Pancreas (tissue), 10 donors: ENCODE data around the gene SHISA7. TPM values are rescaled to one million over a fixed set of nuclear protein-coding genes. Genes with fewer than 3 reads are reported as not detected.

ENCODE experiments used
- ATAC-seq, 4 donors: fragments of 200-7000 bp; cut with Tn5 transposase; one replicate each; pipeline versions ENCODE4 v1.8.0 to v1.9.1; 2020; ENCODE audit warnings: mild to moderate bottlenecking in 4 of 4, moderate library complexity in 4 of 4
- DNase-seq, 6 donors: peaks; one replicate each; pipeline ENCODE4 v3.0.0-alpha.2; 2020
- FAIRE-seq: peaks from 2 replicates; lab custom pipeline; 2012; peaks lifted over from hg19 to GRCh38; lab: Jason Lieb, UNC
- H3K27ac ChIP-seq, 4 donors: fragments of 200-600 bp; sonication (generic); 1 replicate in 3 of 4; 2 replicates in 1 of 4; pipeline versions ENCODE4 v1.5.0 to v1.8.0; 2020
- H3K27me3 ChIP-seq, 4 donors: fragments of 200-600 bp; one replicate each; pipeline ENCODE4 v1.8.0; 2021
- H3K36me3 ChIP-seq, 3 donors: fragments of 200-600 bp; sonication (generic) in 1 of 3; one replicate each; pipeline versions ENCODE4 v1.5.0 to v1.8.0; 2020 to 2021
- H3K4me1 ChIP-seq, 3 donors: fragments of 200-600 bp; one replicate each; pipeline ENCODE4 v1.8.0; 2021
- H3K4me3 ChIP-seq, 4 donors: fragments of 200-600 bp; sonication (generic) in 2 of 4; one replicate each; pipeline versions ENCODE4 v1.5.0 to v1.8.0; 2020 to 2021
- H3K9me3 ChIP-seq, 4 donors: fragments of 200-600 bp; one replicate each; pipeline ENCODE4 v1.8.0; 2021
- WGBS, 2 donors: extraction: QIAGEN DNeasy Blood & Tissue Kit; methylation state at CpG; one replicate each; pipeline ENCODE4 v1.1.7; 2013; 5-methylcytosine and 5-hydroxymethylcytosine counted together
- intact Hi-C, 3 donors: fragments of 100-400 bp; cut with DNase I; formaldehyde crosslinking; loops; one replicate each; pipeline versions ENCODE4 v1.11.1 to v1.14.2; 2022
- polyA plus RNA-seq, 2 donors: library from polyadenylated mRNA; stranded (reverse); fragments of 200-250 nt; gene quantifications; one replicate each; pipeline ENCODE4 v1.2.3, GENCODE V29; 2013
- total RNA-seq, 6 donors: library from RNA; stranded (reverse); fragmentation: NEBNext Ultra II Directional in 4 of 6; extraction: Animal tissue kit (Norgen Biotek cat#: 25700) in 4 of 6; gene quantifications; one replicate each; pipeline versions ENCODE4 v1.2.1 to v1.2.4, GENCODE V29; 2021 to 2023
- TF ChIP-seq, protein P1 (sequence below), 4 donors: fragments of 200-600 bp; sonication (generic) in 3 of 4; IDR thresholded peaks; one replicate each; pipeline versions ENCODE4 v1.5.0 to v1.8.0; 2021; ENCODE audit warnings: antibody characterized with exemption in 4 of 4
- donor health status: healthy with polysubstance abuse.
- donor health status: DM: no; HTN: no; CAD: no; lungs with moderate emphysema.
- donor health status: DM: no; HTN: no; CAD: no.
- donor health status: control.
- donor health status: control.
- donor health status: Bipolar disorder and iron deficiency.
- donor health status: DM: yes; HTN: yes; CAD: no.
- donor health status: DM: no; HTN: no; CAD: no.
- donor health status: DM: no; HTN: no; CAD: no.
- donor health status: DM: yes; HTN: yes; CAD: no.

The SHISA7 gene
- total and polyA plus RNA-seq, 8 donors = 0.04 to 0.33 (median 0.06) TPM; not detected in 3

DNA sequence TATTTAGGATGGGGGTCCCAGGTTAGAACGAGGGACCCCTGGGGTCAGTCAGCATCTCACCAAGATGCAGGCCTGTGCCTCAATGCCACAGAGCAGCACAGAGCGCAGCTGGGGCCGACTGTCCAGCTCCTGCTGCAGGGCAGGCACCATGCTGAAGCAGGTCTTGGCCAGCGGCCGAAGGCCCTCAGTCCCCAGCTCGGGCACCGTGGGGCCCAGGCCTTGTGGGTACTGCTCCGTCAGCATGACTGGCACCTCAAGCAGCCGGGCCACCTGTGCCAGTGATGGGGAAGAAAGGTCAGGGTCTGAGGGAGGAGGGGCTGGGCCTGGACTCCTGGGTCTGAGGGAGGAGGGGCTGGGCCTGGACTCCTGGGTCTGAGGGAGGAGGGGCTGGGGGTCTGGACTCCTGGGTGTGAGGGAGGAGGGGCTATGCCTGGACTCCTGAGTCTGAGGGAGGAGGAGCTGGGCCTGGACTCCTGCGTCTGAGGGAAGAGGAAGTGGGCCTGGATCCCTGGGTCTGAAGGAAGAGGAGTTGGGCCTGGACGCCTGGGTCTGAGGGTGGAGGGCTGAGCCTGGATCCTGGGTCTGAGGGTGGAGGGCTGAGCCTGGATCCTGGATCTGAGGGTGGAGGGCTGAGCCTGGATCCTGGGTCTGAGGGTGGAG, 12.6 kb upstream of the SHISA7 start:
- no peak overlapping the region for H3K4me3 ChIP-seq
- ATAC-seq (no peak), FAIRE-seq (no peak), DNase-seq (peak in 1 of 6 donors; percentile 80)
- H3K4me1 ChIP-seq = peaks cover 0 to 8% (median 0%) of the 10 kb centered on the region in 3 donors
- H3K27ac ChIP-seq = no peak overlapping the region
- TF ChIP-seq, protein P1, sequence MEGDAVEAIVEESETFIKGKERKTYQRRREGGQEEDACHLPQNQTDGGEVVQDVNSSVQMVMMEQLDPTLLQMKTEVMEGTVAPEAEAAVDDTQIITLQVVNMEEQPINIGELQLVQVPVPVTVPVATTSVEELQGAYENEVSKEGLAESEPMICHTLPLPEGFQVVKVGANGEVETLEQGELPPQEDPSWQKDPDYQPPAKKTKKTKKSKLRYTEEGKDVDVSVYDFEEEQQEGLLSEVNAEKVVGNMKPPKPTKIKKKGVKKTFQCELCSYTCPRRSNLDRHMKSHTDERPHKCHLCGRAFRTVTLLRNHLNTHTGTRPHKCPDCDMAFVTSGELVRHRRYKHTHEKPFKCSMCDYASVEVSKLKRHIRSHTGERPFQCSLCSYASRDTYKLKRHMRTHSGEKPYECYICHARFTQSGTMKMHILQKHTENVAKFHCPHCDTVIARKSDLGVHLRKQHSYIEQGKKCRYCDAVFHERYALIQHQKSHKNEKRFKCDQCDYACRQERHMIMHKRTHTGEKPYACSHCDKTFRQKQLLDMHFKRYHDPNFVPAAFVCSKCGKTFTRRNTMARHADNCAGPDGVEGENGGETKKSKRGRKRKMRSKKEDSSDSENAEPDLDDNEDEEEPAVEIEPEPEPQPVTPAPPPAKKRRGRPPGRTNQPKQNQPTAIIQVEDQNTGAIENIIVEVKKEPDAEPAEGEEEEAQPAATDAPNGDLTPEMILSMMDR (IDR thresholded peaks at IDR 0.05) = no peak
- peaks cover 0 to 3% (median 0%) of the 10 kb centered on the region in 4 donors for H3K27me3 ChIP-seq
- no peaks in the 10 kb centered on the region for H3K36me3 ChIP-seq
- intact Hi-C loops = no loop called here
- H3K9me3 ChIP-seq = no peaks in the 10 kb centered on the region
- 84 to 85% methylated on average over 11 of the region's 11 CpGs for WGBS, 2 donors

DNA sequence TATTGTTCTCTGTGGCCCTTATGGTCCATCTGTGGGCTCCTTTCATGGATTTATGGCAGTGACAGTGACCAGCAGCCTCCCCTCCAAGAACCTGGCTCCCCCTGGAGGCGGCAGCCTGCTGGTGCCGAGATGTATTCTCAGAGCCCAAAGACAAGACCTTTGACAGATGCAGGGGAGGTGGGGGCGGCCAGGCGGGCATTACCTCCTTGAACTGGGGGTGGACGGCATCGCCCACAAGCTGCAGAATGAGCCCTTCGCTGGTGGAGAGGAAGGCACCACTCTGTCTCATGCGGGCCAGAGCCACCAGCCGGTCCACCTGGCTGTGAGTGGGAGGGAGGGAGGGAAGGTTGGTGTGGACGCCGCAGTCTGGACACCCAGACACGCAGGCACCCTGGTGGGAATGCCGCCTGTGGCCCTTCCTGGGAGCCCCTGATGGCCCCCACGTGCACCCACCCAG, 11.7 kb upstream of the SHISA7 start:
- Histone ChIP-seq H3K27ac (no peak overlapping the region), H3K4me1 (peaks cover 0 to 4% (median 0%) of the 10 kb centered on the region in 3 donors), H3K9me3 (no peaks in the 10 kb centered on the region), H3K36me3 (no peaks in the 10 kb centered on the region), H3K4me3 (no peak overlapping the region), H3K27me3 (peaks cover 0 to 3% (median 0%) of the 10 kb centered on the region in 4 donors)
- peak in 1 of 6 donors; percentile 69 for DNase-seq
- intact Hi-C loops = no loop called here
- no peak for FAIRE-seq
- peak in 2 of 4 donors; percentile 29 to 35 for ATAC-seq
- TF ChIP-seq, protein P1 (IDR thresholded peaks at IDR 0.05) = no peak
- WGBS, 2 donors = 77 to 87% methylated on average over 11 to 14 of the region's 14 CpGs

DNA sequence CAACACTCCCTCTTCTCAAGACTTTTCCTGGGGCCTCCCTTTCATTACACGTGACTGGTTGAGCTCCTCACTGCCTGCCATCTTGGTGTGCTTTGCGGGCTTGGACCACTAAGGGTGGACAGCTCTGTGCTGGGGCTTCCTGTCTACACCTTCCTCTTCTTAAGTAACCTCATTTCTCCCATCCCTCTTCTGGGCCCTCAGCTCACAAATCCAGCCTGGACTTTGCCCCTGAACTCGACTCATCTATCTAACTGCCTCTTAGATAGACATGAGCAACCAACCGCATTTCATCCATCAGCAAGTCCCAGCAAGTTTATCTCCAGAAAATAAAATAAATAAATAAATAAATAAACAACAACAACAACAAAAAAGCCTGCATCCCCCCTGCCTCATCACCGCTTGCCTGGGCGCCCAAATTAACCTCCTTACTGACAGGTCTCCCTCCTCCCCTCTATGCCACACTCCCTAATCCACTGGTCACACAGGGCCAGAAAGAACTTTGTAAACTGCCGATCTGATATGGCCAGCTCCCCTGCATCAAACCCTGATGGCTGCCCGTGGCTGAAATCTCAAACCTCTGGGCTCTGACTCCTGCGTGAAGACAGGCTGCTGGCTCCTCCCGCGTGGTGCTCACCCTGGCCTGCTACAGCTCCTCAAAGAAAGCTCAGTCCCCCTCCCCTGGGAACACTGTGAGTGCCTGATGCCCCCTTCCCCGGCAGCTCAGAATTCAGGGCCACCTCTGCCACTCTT, 10.6 kb upstream of the SHISA7 start:
- intact Hi-C loops = no loop called here
- Histone ChIP-seq H3K4me1 (peaks cover 0 to 4% (median 0%) of the 10 kb centered on the region in 3 donors), H3K27me3 (peaks cover 0 to 3% (median 0%) of the 10 kb centered on the region in 4 donors), H3K4me3 (no peak overlapping the region), H3K9me3 (no peaks in the 10 kb centered on the region), H3K27ac (no peak overlapping the region), H3K36me3 (no peaks in the 10 kb centered on the region)
- ATAC-seq (no peak), DNase-seq (peak in 1 of 6 donors; percentile 43), FAIRE-seq (no peak)
- WGBS, 2 donors = 89 to 91% methylated on average over 12 of the region's 12 CpGs
- TF ChIP-seq, protein P1 (IDR thresholded peaks at IDR 0.05) = no peak

GRCh38 chr19:55452749-55453346, 9.7 kb upstream of the SHISA7 start:
- H3K4me3 ChIP-seq = no peak overlapping the region
- intact Hi-C loops = no loop called here

More at GRCh38 chr19:55452749-55453346, 9.7 kb upstream of the SHISA7 start:
- WGBS, 2 donors = 37 to 38% methylated on average over 30 to 34 of the region's 34 CpGs
- Histone ChIP-seq H3K4me1 (peaks cover 0 to 4% (median 0%) of the 10 kb centered on the region in 3 donors), H3K27me3 (peaks cover 0 to 3% (median 0%) of the 10 kb centered on the region in 4 donors), H3K36me3 (no peaks in the 10 kb centered on the region), H3K27ac (no peak overlapping the region), H3K9me3 (no peaks in the 10 kb centered on the region)
- peak in 4 of 6 donors; percentile 47 to 68 (median 61) for DNase-seq
- TF ChIP-seq, protein P1 (IDR thresholded peaks at IDR 0.05) = no peak
- no peak for FAIRE-seq
- ATAC-seq = peak; percentile 39 to 81 (median 76)
